ENCODE data around the gene ARL15. TPM values are rescaled to one million over a fixed set of nuclear protein-coding genes. Genes with fewer than 3 reads are reported as not detected.

The ARL15 gene
- total RNA-seq, 4 donors from 2014 or later, result 10.6 to 24.0 (median 18.9) TPM

DNA sequence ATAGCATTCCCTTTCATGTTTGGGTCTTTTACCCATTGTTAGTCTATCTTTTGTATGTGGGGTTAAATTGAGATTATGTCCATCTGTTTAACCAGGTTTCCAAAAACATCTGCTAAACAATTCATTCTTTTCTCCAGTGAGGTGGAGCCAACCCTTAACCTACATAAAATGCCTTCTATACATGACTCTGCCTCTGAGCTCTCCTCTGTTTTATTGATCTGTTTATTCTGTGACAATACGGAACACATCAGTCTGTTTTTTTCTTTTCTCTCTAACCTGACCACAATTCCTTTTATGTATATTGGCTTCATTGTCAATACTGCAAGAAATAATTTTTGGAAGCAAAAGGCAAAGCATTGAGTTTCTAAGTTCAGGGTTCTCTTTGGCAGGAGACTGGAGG is 9.9 kb upstream of the ARL15 start:
- no peak for ATAC-seq
- Histone ChIP-seq H3K27ac (no peak overlapping the region), H3K4me3 (no peak overlapping the region), H3K4me1 (peaks cover 0 to 8% (median 0%) of the 10 kb centered on the region in 3 donors), H3K27me3 (no peaks in the 10 kb centered on the region), H3K36me3 (no peaks in the 10 kb centered on the region), H3K9me3 (no peaks in the 10 kb centered on the region)
- TF ChIP-seq POLR2A (IDR thresholded peaks at IDR 0.05) (no peak), POLR2AphosphoS5 (IDR thresholded peaks at IDR 0.05) (no peak), EP300 (IDR thresholded peaks at IDR 0.05) (no peak)
- TF ChIP-seq, protein P1, sequence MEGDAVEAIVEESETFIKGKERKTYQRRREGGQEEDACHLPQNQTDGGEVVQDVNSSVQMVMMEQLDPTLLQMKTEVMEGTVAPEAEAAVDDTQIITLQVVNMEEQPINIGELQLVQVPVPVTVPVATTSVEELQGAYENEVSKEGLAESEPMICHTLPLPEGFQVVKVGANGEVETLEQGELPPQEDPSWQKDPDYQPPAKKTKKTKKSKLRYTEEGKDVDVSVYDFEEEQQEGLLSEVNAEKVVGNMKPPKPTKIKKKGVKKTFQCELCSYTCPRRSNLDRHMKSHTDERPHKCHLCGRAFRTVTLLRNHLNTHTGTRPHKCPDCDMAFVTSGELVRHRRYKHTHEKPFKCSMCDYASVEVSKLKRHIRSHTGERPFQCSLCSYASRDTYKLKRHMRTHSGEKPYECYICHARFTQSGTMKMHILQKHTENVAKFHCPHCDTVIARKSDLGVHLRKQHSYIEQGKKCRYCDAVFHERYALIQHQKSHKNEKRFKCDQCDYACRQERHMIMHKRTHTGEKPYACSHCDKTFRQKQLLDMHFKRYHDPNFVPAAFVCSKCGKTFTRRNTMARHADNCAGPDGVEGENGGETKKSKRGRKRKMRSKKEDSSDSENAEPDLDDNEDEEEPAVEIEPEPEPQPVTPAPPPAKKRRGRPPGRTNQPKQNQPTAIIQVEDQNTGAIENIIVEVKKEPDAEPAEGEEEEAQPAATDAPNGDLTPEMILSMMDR (IDR thresholded peaks at IDR 0.05), result no peak
- WGBS, 2 donors (ENCODE audit: low coverage in 1 of 2), result 83 to 100% methylated on average over 1 of the region's 1 CpG

DNA sequence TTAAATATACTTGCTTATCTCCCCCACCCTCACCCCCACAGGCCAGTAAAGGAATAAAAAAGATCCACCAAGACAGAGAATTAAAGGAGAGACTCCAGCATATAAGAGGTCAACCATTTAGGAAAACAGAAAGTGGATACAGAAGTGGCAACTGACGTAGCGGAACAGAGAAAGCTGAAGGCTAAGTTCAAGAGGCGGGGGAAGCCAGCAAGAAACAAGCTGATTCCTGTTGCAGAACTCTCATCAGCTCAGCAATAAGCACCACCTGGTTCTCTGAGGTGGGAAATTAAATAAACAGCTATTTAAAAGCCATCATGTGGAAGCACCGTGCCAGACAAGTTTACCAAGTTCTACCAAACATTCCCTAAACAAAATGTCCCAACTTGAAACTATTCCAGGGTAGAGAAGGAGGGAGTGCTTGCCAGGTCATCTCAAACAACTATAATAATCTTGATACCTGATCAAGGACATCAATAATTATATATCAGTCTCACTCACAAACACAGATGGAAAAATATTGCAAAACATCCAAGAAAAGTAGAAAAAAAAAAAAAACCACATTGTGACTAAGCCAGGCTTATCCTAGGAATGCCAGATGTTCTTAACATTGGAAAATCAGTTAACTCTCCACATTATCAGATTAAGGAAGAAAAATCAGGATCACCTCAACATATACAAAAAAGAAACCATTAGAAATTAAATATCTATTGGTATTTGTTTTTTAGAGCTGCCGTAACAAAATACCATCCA is 7.3 kb upstream of the ARL15 start:
- Histone ChIP-seq H3K36me3 (no peaks in the 10 kb centered on the region), H3K4me3 (no peak overlapping the region), H3K27ac (no peak overlapping the region), H3K4me1 (peaks cover 0 to 8% (median 0%) of the 10 kb centered on the region in 3 donors), H3K27me3 (no peaks in the 10 kb centered on the region), H3K9me3 (no peaks in the 10 kb centered on the region)
- TF ChIP-seq, protein P1 (IDR thresholded peaks at IDR 0.05), result no peak
- no peak for TF ChIP-seq POLR2AphosphoS5 (IDR thresholded peaks at IDR 0.05)
- TF ChIP-seq POLR2A (IDR thresholded peaks at IDR 0.05), result no peak
- no peak for TF ChIP-seq EP300 (IDR thresholded peaks at IDR 0.05)
- ATAC-seq, result no peak
- 74 to 77% methylated on average over 3 to 5 of the region's 5 CpGs for WGBS, 2 donors (ENCODE audit: low coverage in 1 of 2)

DNA sequence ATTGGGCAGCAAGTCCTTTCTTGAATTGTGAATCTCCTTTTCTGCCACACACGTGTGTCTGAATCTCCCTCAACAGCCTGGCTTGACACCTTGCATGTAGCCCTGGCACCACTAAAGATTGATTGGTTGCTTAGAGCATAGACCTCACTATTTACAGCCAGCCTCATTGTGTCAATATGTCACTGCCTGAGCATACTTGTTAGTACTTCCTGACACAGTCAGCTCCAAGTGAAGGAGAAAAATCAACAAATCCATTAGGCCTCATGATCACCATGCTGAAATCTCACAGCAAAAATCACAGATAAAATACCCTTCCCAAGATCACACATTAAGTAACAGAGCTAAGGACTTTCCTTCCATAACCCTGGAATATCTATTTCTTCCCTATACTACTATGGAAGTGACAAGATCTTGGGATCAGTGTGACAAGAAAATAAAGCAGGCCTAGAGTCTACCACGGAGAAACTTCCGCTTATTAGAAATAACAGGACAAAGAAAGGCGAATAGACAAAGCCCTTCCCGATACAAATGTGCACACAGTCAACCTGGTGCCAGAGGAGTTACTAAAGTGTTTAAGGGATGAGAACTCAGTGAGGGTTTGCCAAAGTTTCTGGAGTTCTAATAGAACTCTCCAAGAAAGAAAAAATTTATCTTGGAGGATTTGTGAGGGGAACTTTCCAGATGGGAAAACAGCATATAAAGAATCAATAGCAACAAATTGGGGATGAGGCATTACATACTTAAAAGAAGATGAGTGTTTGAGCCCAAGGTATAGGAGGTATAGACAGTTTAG is 5.6 kb upstream of the ARL15 start:
- 56 to 70% methylated on average over 1 to 5 of the region's 5 CpGs for WGBS, 2 donors (ENCODE audit: low coverage in 1 of 2)
- no peaks in the 10 kb centered on the region for H3K9me3 ChIP-seq
- H3K4me3 ChIP-seq, result no peak overlapping the region
- TF ChIP-seq, protein P1 (IDR thresholded peaks at IDR 0.05), result no peak
- TF ChIP-seq POLR2A (IDR thresholded peaks at IDR 0.05) (no peak), POLR2AphosphoS5 (IDR thresholded peaks at IDR 0.05) (no peak), EP300 (IDR thresholded peaks at IDR 0.05) (no peak)
- H3K27ac ChIP-seq, result no peak overlapping the region
- H3K36me3 ChIP-seq, result no peaks in the 10 kb centered on the region
- no peak for ATAC-seq
- H3K27me3 ChIP-seq, result no peaks in the 10 kb centered on the region
- H3K4me1 ChIP-seq, result peaks cover 4 to 18% (median 4%) of the 10 kb centered on the region in 3 donors

DNA sequence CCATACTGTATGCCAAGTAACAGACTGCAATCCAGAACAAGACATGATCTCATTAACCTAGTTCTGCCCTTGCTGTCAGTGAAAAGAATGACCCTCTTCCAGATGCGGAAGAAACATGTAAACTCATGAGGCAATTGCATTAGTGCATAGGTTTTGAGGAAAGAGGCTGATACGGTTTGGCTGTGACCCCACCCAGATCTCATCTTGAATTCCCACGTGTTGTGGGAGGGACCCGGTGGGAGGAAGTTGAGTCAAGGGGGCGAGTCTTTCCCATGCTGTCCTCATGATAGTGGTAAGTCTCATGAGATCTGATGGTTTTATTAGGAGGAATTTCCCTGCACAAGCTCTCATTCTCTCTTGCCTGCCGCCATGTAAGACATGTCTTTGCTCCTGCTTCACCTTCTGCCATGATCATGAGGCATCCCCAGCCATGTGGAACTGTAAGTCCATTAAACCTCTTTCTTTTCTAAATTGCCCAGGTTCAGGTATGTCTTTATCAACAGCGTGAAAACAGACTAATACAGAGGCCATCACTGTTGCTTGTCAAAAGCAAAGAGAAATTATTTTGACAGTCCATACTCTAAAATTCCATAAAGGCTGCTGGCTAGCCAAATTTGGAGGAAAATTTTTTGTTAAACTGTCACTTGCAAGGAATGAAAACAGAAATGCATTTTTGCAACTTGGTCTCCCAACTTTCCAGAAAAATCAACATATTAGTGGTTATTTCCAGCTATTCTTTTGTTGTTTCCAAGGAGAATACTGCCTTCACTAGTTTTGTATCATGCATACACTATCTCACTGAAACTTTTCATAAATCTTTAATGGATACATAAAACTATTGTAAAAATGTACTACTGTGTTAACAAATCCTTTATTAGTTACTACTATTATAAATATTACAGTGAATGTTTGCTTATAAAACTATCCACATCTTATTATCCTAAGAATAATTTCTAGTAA is 3.2 kb upstream of the ARL15 start:
- Histone ChIP-seq H3K9me3 (no peaks in the 10 kb centered on the region), H3K27me3 (no peaks in the 10 kb centered on the region), H3K36me3 (no peaks in the 10 kb centered on the region), H3K27ac (no peak overlapping the region), H3K4me3 (no peak overlapping the region), H3K4me1 (peaks cover 4 to 19% (median 4%) of the 10 kb centered on the region in 3 donors)
- 65 to 81% methylated on average over 5 to 6 of the region's 7 CpGs for WGBS, 2 donors (ENCODE audit: low coverage in 1 of 2)
- TF ChIP-seq EP300 (IDR thresholded peaks at IDR 0.05), result no peak
- TF ChIP-seq POLR2AphosphoS5 (IDR thresholded peaks at IDR 0.05), result no peak
- TF ChIP-seq, protein P1 (IDR thresholded peaks at IDR 0.05), result no peak
- no peak for TF ChIP-seq POLR2A (IDR thresholded peaks at IDR 0.05)
- no peak for ATAC-seq
